Gastroesophageal sphincter (tissue), 4 donors: ENCODE results near the gene EMID1. TPM values are rescaled to one million over a fixed set of nuclear protein-coding genes. Genes with fewer than 3 reads are reported as not detected.

Experiments used
- ATAC-seq: fragments of 150-250 bp; one replicate; pipeline ENCODE4 v1.9.1; 2016; ENCODE audit warnings: mild to moderate bottlenecking, moderate library complexity
- H3K27ac ChIP-seq, 4 donors: fragments of 200-600 bp; sonication (generic) in 3 of 4; 1 replicate in 3 of 4; 2 replicates in 1 of 4; pipeline ENCODE4 v1.5.1; 2016 to 2019
- H3K27me3 ChIP-seq: fragments of 200-600 bp; sonication (generic); one replicate; pipeline ENCODE4 v1.5.1; 2019
- H3K36me3 ChIP-seq, 2 donors: fragments of 200-600 bp; sonication (generic); one replicate each; pipeline ENCODE4 v1.5.1; 2019; ENCODE audit warnings: control low read depth in 1 of 2
- H3K4me1 ChIP-seq, 3 donors: fragments of 200-600 bp; sonication (generic); 1 replicate in 2 of 3; 2 replicates in 1 of 3; pipeline ENCODE4 v1.5.1; 2016 to 2019; ENCODE audit warnings: control low read depth in 2 of 3
- H3K4me3 ChIP-seq, 2 donors: fragments of 200-600 bp; sonication (generic); one replicate each; pipeline ENCODE4 v1.5.1; 2019; ENCODE audit warnings: mild to moderate bottlenecking in 1 of 2, moderate library complexity in 1 of 2
- H3K9me3 ChIP-seq, 3 donors: fragments of 200-600 bp; sonication (generic); one replicate each; pipeline ENCODE4 v1.5.1; 2017 to 2019; ENCODE audit warnings: control low read depth in 2 of 3
- CTCF ChIP-seq, 4 experiments: fragments of 200-600 bp in 2 of 4; fragments of 450-650 bp in 2 of 4; sonication (generic) in 1 of 4; IDR thresholded peaks; one replicate each; pipeline ENCODE4 v1.5.1; 2017 to 2019; ENCODE audit warnings: antibody characterized with exemption in 4 of 4, mild to moderate bottlenecking in 2 of 4, moderate library complexity in 2 of 4
- EP300 ChIP-seq: sonication (generic); formaldehyde crosslinking; IDR thresholded peaks from one replicate; pipeline ENCODE4 v1.6.1; 2017; ENCODE audit warnings: antibody characterized with exemption, mild to moderate bottlenecking
- POLR2A ChIP-seq, 2 donors: fragments of 450-650 bp; IDR thresholded peaks; one replicate each; pipeline ENCODE4 v1.6.1; 2017; ENCODE audit warnings: antibody characterized with exemption in 2 of 2, mild to moderate bottlenecking in 2 of 2, moderate library complexity in 1 of 2
- POLR2AphosphoS5 ChIP-seq: sonication (generic); formaldehyde crosslinking; IDR thresholded peaks from one replicate; pipeline ENCODE4 v1.6.1; 2017; ENCODE audit warnings: antibody characterized with exemption
- WGBS, 2 donors: methylation state at CpG; one replicate each; pipeline ENCODE4 v1.1.5; 2018; ENCODE audit warnings: low coverage in 1 of 2; 5-methylcytosine and 5-hydroxymethylcytosine counted together
- total RNA-seq, 4 donors: library from RNA; depleted of rRNA; stranded (reverse); fragments of >200 nt; gene quantifications; one replicate each; pipeline ENCODE4 v1.1.0, GENCODE V29; 2016

Gene EMID1
- total RNA-seq, 4 donors from 2014 or later: 0.15 to 1.5 (median 0.69) TPM

- 72% methylated on average over 4 of the region's 7 CpGs; no CpG with 5 or more reads in 1 of the 2 donors for WGBS, 2 donors
- H3K27ac ChIP-seq: no peak overlapping the region
- ATAC-seq: no peak
Observed at GRCh38 chr22:29201782-29202181, 3.9 kb upstream of the EMID1 start.

GRCh38 chr22:29202212-29203192 lies 3.2 kb upstream of the EMID1 start:
- Histone ChIP-seq H3K4me3 (no peak overlapping the region), H3K27ac (peak overlapping the region in 2 of 4 donors; percentile 11 to 26), H3K27me3 (peaks cover 14% of the 10 kb centered on the region), H3K4me1 (peaks cover 0 to 22% (median 7%) of the 10 kb centered on the region in 3 donors), H3K9me3 (no peaks in the 10 kb centered on the region), H3K36me3 (no peaks in the 10 kb centered on the region)
- ATAC-seq: no peak
- TF ChIP-seq POLR2AphosphoS5 (no peak), CTCF (IDR thresholded peaks at IDR 0.05) (peak in 1 of 4 experiments; percentile 32)
- WGBS, 2 donors: 46 to 60% methylated on average over 2 to 11 of the region's 24 CpGs

More at GRCh38 chr22:29201782-29202181, 3.9 kb upstream of the EMID1 start:
- TF ChIP-seq EP300 (no peak), POLR2A (IDR thresholded peaks at IDR 0.05) (no peak), POLR2AphosphoS5 (no peak), CTCF (IDR thresholded peaks at IDR 0.05) (no peak)
- Histone ChIP-seq H3K27me3 (peaks cover 7% of the 10 kb centered on the region), H3K36me3 (no peaks in the 10 kb centered on the region), H3K9me3 (no peaks in the 10 kb centered on the region), H3K4me3 (no peak overlapping the region), H3K4me1 (peaks cover 0 to 22% (median 7%) of the 10 kb centered on the region in 3 donors)

GRCh38 chr22:29203488-29204454 lies 1.9 kb upstream of the EMID1 start:
- no peak overlapping the region for H3K4me3 ChIP-seq
- TF ChIP-seq POLR2AphosphoS5 (no peak), CTCF (IDR thresholded peaks at IDR 0.05) (no peak), EP300 (no peak), POLR2A (IDR thresholded peaks at IDR 0.05) (no peak)
- H3K27ac ChIP-seq: no peak overlapping the region
- no peak for ATAC-seq
- H3K9me3 ChIP-seq: no peaks in the 10 kb centered on the region
- H3K36me3 ChIP-seq: no peaks in the 10 kb centered on the region
- H3K27me3 ChIP-seq: peaks cover 26% of the 10 kb centered on the region
- H3K4me1 ChIP-seq: peaks cover 0 to 22% (median 7%) of the 10 kb centered on the region in 3 donors
- WGBS, 2 donors: 56 to 80% methylated on average over 6 of the region's 9 CpGs

- no peaks in the 10 kb centered on the region for H3K9me3 ChIP-seq
- H3K27ac ChIP-seq: no peak overlapping the region
- H3K27me3 ChIP-seq: peaks cover 26% of the 10 kb centered on the region
- H3K4me3 ChIP-seq: no peak overlapping the region
- no peak for TF ChIP-seq POLR2A (IDR thresholded peaks at IDR 0.05)
- no peak for TF ChIP-seq CTCF (IDR thresholded peaks at IDR 0.05)
- TF ChIP-seq POLR2AphosphoS5: no peak
- TF ChIP-seq EP300: no peak
- H3K4me1 ChIP-seq: peaks cover 0 to 22% (median 7%) of the 10 kb centered on the region in 3 donors
- no peaks in the 10 kb centered on the region for H3K36me3 ChIP-seq
- ATAC-seq: no peak
- 81 to 93% methylated on average over 3 to 5 of the region's 8 CpGs for WGBS, 2 donors
Observed at GRCh38 chr22:29204455-29205183, 1.1 kb upstream of the EMID1 start.
